Panc1 (cell line): Measurements from ENCODE around the gene HES6.

Experiments used
- CTCF ChIP-seq: fragments of 450-650 bp; IDR thresholded peaks from 2 replicates; pipeline ENCODE4 v1.5.1; 2017; ENCODE audit warnings: mild to moderate bottlenecking
- POLR2AphosphoS5 ChIP-seq: IDR thresholded peaks from 2 replicates; pipeline ENCODE4 v1.6.1; 2012; ENCODE audit warnings: mild to moderate bottlenecking, low read depth, low read length, moderate library complexity
- TCF7L2 ChIP-seq: IDR thresholded peaks from 2 replicates; pipeline ENCODE4 v1.6.1; 2011; ENCODE audit warnings: mild to moderate bottlenecking, low read depth, low read length, inconsistent platforms

DNA sequence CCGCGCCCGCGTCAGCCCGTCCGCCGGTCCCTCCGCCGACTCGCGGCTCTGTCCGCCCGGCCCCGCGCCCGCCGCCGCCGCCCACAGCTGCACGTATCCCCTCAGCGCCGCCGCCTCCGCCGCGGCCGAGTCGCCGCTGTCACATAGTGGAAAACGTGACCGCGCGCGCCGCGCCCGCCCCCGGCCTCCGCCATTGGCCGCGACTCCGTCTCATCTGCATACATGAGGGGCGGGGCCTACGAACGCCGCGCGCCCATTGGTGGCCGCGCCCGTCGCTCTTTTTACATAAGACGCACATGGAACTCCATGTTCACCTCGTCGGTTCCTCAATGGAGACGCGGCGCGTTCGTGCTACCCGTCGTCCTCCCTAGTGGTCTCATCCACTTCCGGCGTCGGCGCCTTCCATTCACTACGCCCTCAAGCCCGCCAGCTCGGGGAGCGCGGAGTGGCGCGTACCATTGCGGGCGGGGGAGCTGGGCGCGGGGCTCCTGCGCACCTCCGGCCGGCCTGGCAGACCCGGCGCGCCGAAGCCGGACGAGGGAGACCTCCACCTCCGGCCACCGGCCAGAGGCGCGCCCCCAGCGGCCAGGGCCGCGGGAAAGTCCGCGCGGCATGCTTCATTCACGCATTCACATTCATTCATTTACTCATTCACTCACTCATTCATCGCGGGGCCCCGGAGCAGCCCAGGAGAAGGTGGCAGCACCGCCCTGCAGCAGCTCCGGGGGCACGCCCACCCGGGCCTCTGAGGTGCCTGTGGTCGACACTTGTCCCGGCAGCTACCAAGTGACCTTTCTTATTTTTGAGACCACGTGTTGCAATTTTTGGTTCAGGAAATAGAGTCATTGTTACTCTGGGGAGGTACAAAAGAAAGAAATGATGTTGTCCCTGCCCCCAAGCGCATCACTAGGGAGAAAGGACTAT, 49.1 kb upstream of the HES6 start:
- TF ChIP-seq CTCF, result no peak
- 0 out of 2 replicates have a peak, but pooled peaks have one; percentile 38 for TF ChIP-seq POLR2AphosphoS5
- TF ChIP-seq TCF7L2, result peak; percentile 90
